Esophagus muscularis mucosa (tissue), 4 donors: ENCODE data around the gene HOXD9. TPM values are rescaled to one million over a fixed set of nuclear protein-coding genes. Genes with fewer than 3 reads are reported as not detected.
A peak's percentile ranks its signal among the peaks of the same experiment; 100 is the strongest.

Experiments used
- DNase-seq: peaks from one replicate; pipeline ENCODE4 v3.0.0-alpha.2; 2017; ENCODE audit errors: extremely low spot score
- H3K27ac ChIP-seq, 4 donors: fragments of 200-600 bp; sonication (generic); replicated peaks in 1 of 4; 1 replicate in 3 of 4; 2 replicates in 1 of 4; pipeline ENCODE4 v1.5.1; 2016 to 2019; ENCODE audit warnings: mild to moderate bottlenecking in 1 of 4
- H3K27me3 ChIP-seq, 4 donors: fragments of 200-600 bp; sonication (generic); one replicate each; pipeline versions ENCODE4 v1.5.1 to v1.6.0; 2016 to 2019
- H3K36me3 ChIP-seq, 4 donors: fragments of 200-600 bp; sonication (generic); one replicate each; pipeline ENCODE4 v1.5.1; 2016 to 2019
- H3K4me1 ChIP-seq, 4 donors: fragments of 200-600 bp; sonication (generic); one replicate each; pipeline ENCODE4 v1.5.1; 2016 to 2019
- H3K4me3 ChIP-seq, 4 donors: fragments of 200-600 bp; sonication (generic); 1 replicate in 2 of 4; 2 replicates in 2 of 4; pipeline ENCODE4 v1.5.1; 2016 to 2019; ENCODE audit warnings: mild to moderate bottlenecking in 4 of 4, moderate library complexity in 1 of 4
- H3K9me3 ChIP-seq, 4 donors: fragments of 200-600 bp; sonication (generic); 1 replicate in 3 of 4; 2 replicates in 1 of 4; pipeline ENCODE4 v1.5.1; 2016 to 2019
- EP300 ChIP-seq: sonication (generic); formaldehyde crosslinking; IDR thresholded peaks from one replicate; pipeline ENCODE4 v1.6.1; 2017; ENCODE audit warnings: antibody characterized with exemption
- POLR2A ChIP-seq: fragments of 450-650 bp; IDR thresholded peaks from one replicate; pipeline ENCODE4 v1.6.1; 2017; ENCODE audit warnings: antibody characterized with exemption, moderate library complexity, mild to moderate bottlenecking, low read depth
- POLR2AphosphoS5 ChIP-seq, 2 donors: sonication (generic); formaldehyde crosslinking; IDR thresholded peaks; one replicate each; pipeline ENCODE4 v1.6.1; 2017; ENCODE audit warnings: antibody characterized with exemption in 2 of 2
- WGBS: methylation state at CpG from one replicate; pipeline ENCODE4 v1.1.5; 2018; 5-methylcytosine and 5-hydroxymethylcytosine counted together
- intact Hi-C: fragments of 100-400 bp; cut with DNase I; formaldehyde crosslinking; loops from one replicate; pipeline ENCODE4 v1.15.1; 2023
- total RNA-seq, 4 donors: library from RNA; depleted of rRNA; stranded (reverse); fragments of >200 nt; gene quantifications; one replicate each; pipeline versions ENCODE4 v1.1.0 to v1.2.1, GENCODE V29; 2016
- TF ChIP-seq, protein P1 (sequence below), 3 experiments: fragments of 200-600 bp in 2 of 3; fragments of 450-650 bp in 1 of 3; sonication (generic) in 2 of 3; IDR thresholded peaks; one replicate each; pipeline ENCODE4 v1.5.1; 2017 to 2019; ENCODE audit warnings: antibody characterized with exemption in 3 of 3, mild to moderate bottlenecking in 2 of 3, moderate library complexity in 1 of 3

The HOXD9 gene
- total RNA-seq, 4 donors from 2014 or later, result 0.83 to 2.2 (median 0.99) TPM

DNA sequence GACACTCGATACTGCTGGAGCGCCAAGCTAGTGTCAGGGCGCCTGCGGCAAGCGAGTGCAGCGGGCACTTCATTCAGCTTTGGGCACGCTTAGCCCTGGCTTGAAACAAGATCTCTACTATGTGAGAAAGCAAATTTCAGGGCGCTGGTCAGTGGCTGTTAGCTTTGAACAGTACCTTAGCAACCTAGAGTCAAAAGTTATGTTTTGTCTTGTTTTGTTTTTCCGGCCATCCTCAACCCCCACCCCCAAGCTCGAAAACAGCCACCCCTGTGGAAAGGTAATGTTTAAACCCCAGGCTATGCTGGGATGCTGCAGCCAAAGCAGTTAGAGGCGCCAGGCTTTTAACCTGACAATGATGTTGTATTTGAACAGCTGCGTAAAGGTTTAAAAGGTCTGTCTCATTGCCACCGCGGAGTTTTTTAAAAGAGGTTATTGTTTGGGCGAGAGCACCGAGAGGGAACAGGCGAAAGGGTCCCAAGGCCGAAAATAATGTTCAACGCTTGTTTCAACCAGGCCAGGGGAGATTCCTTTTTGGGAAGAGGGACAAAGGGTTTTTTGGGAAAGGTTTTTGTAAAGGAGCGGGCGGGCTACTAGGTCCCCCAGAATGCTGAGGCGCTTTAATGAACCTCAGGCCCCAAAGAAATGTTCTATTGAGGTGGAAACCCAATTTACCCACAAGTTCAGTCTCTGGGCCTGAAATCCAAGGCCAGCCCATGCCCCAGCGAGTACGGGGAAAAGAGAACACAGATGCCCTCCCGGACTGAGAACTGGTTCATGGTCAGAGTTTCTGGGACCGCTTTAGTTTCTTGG lies 8.2 kb upstream of the HOXD9 start:
- DNase-seq, result no peak
- no peak overlapping the region for H3K4me3 ChIP-seq
- TF ChIP-seq POLR2AphosphoS5 (IDR thresholded peaks at IDR 0.05), result no peak
- TF ChIP-seq, protein P1, sequence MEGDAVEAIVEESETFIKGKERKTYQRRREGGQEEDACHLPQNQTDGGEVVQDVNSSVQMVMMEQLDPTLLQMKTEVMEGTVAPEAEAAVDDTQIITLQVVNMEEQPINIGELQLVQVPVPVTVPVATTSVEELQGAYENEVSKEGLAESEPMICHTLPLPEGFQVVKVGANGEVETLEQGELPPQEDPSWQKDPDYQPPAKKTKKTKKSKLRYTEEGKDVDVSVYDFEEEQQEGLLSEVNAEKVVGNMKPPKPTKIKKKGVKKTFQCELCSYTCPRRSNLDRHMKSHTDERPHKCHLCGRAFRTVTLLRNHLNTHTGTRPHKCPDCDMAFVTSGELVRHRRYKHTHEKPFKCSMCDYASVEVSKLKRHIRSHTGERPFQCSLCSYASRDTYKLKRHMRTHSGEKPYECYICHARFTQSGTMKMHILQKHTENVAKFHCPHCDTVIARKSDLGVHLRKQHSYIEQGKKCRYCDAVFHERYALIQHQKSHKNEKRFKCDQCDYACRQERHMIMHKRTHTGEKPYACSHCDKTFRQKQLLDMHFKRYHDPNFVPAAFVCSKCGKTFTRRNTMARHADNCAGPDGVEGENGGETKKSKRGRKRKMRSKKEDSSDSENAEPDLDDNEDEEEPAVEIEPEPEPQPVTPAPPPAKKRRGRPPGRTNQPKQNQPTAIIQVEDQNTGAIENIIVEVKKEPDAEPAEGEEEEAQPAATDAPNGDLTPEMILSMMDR (IDR thresholded peaks at IDR 0.05), result no peak
- no peak for TF ChIP-seq POLR2A
- no peak for TF ChIP-seq EP300
- H3K9me3 ChIP-seq, result no peaks in the 10 kb centered on the region
- peaks cover 5 to 24% (median 15%) of the 10 kb centered on the region in 4 donors for H3K4me1 ChIP-seq
- peaks cover 5 to 100% (median 96%) of the 10 kb centered on the region in 4 donors for H3K27me3 ChIP-seq
- no peak overlapping the region for H3K27ac ChIP-seq
- no peaks in the 10 kb centered on the region for H3K36me3 ChIP-seq
- intact Hi-C loops, result no loop called here
- WGBS, result 11% methylated on average over 22 of the region's 26 CpGs

DNA sequence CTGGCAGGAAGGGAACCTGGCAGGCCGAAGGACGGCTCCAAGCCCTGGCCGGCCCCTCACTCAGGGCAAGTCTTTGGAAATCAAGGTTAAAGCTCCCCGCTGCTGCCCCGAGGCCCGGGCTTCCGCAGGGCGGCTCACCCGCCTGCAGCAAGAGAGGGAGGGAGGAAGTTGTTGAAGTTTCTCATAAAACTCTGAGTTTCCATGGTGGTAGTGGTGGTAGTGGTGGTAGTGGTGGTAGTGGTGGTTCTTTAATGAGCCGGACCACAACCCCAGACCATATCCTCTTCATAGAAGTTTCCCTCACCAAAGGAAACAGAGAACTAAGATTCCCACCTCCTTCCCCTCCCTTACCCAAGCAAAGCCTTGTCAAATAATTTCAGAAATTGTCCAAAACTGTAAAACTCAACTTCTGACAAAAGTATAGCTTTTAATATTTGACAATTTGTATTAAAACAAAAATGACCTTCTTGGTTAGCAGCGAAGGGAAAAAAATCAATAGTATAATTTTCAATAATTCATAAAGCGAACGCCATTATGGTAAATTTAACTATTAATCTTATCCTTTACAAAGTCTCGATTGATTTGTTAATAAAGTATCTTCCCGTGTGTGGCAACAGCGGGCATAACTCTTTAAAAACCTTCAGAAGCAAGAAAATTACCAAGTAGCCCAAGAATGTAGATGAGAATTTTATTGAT lies 7.4 kb upstream of the HOXD9 start:
- Histone ChIP-seq H3K4me1 (peaks cover 5 to 23% (median 15%) of the 10 kb centered on the region in 4 donors), H3K9me3 (no peaks in the 10 kb centered on the region), H3K36me3 (no peaks in the 10 kb centered on the region), H3K4me3 (no peak overlapping the region), H3K27me3 (peaks cover 5 to 100% (median 93%) of the 10 kb centered on the region in 4 donors), H3K27ac (no peak overlapping the region)
- TF ChIP-seq, protein P1 (IDR thresholded peaks at IDR 0.05), result no peak
- TF ChIP-seq EP300 (no peak), POLR2AphosphoS5 (IDR thresholded peaks at IDR 0.05) (no peak), POLR2A (no peak)
- no peak for DNase-seq
- 30% methylated on average over 15 of the region's 16 CpGs for WGBS
- intact Hi-C loops, result no loop called here

DNA sequence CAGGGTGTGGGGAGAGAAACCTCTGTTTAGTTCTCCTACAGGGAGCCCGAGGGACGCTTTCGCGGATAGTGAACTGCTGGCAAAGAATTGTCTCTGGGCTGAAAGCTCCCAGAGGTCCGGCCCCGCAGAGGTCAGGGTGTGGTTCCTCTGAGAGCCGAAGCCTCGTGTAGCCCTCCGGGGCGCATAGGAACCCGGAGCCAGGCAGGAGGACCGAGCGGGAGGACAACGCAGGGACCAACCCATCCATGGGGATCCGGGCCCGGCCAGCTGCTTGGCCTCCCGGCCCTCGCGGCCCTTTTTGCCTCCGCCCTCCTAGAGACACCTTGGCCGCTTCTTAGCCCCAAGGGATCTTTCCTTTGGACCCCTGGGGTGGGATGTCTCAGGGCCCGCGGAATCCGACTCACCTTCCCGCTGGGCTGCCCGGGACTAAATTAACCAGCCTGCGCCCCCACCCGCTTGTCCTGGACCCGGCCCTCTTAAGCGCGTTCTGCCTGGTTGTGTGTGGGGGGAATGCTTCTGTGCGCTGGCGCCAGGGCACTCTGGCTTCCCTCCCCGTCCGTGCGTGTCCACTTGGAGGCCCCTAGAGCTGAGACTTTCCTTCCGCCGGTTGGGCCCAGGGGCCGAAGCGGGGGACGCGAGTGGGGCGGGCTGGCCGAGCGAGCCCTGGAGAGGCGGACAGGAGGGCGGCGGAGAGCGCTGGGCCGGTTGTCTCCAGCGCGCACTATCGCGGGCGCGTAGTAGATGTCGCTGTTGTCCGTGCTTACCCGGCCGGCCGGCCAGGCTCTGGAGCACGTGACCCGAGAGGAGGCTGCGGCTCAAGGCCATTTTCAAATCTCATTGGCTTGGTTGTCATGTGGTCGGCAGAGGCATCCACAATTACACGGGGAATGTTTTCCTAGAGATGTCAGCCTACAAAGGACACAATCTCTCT lies 6.4 kb upstream of the HOXD9 start, which contains the start of gene HOXD10:
Gene HOXD10 (plus strand): TSS at position 896 of the 931 bp plus-strand sequence. CDS start 56 bp downstream, outside the sequence.
- Histone ChIP-seq H3K27me3 (peaks cover 5 to 100% (median 92%) of the 10 kb centered on the region in 4 donors), H3K9me3 (no peaks in the 10 kb centered on the region), H3K27ac (no peak within 1 kb of the TSS), H3K4me1 (peaks cover 5 to 24% (median 14%) of the 10 kb centered on the region in 4 donors), H3K36me3 (no peaks in the 10 kb centered on the region), H3K4me3 (peak within 1 kb of the TSS in 2 of 4 donors; percentile 6 to 8)
- no peak for DNase-seq
- no peak for TF ChIP-seq EP300
- no peak for TF ChIP-seq POLR2A
- no peak for TF ChIP-seq POLR2AphosphoS5 (IDR thresholded peaks at IDR 0.05)
- intact Hi-C loops, result no loop called here
- WGBS, result 4% methylated on average over 59 of the region's 66 CpGs

DNA sequence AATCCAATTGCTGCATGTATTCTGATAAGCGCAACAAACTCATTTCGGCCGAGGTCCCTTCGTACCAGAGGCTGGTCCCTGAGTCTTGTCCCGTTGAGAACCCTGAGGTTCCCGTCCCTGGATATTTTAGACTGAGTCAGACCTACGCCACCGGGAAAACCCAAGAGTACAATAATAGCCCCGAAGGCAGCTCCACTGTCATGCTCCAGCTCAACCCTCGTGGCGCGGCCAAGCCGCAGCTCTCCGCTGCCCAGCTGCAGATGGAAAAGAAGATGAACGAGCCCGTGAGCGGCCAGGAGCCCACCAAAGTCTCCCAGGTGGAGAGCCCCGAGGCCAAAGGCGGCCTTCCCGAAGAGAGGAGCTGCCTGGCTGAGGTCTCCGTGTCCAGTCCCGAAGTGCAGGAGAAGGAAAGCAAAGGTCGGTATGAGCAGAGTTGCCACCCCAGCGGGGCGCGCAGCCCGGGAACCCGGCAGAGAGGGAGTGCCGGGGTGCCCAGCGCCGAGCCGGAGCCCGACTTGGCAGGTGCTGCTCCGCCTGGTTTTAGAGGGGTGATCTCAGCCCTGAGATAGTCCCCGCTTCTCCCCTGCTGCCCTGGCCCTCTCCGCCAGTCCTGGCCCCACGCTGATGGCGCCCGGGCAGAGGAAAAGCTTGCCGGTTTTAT lies 5.2 kb upstream of the HOXD9 start:
- TF ChIP-seq EP300, result no peak
- TF ChIP-seq, protein P1 (IDR thresholded peaks at IDR 0.05), result no peak
- no peak for TF ChIP-seq POLR2AphosphoS5 (IDR thresholded peaks at IDR 0.05)
- H3K9me3 ChIP-seq, result no peaks in the 10 kb centered on the region
- peaks cover 5 to 100% (median 93%) of the 10 kb centered on the region in 4 donors for H3K27me3 ChIP-seq
- WGBS, result 17% methylated on average over 32 of the region's 40 CpGs
- H3K4me3 ChIP-seq, result no peak overlapping the region
- no peaks in the 10 kb centered on the region for H3K36me3 ChIP-seq
- intact Hi-C loops, result no loop called here
- no peak for DNase-seq
- H3K27ac ChIP-seq, result no peak overlapping the region
- peaks cover 9 to 29% (median 16%) of the 10 kb centered on the region in 4 donors for H3K4me1 ChIP-seq
